H1 (cell line): ENCODE results near the gene STAU1. TPM values are rescaled to one million over a fixed set of nuclear protein-coding genes. Genes with fewer than 3 reads are reported as not detected.

Source experiments
- CTCF ChIA-PET: fragments of 300-600 bp; sonication (Branson Sonifier 250); formaldehyde crosslinking; loops from one replicate; lab custom pipeline; 2021; ENCODE audit not compliant: partially characterized antibody; lab: Charles Lee
- POLR2A ChIA-PET: fragments of 300-600 bp; sonication (Branson Sonifier 250); formaldehyde crosslinking; loops from one replicate; lab custom pipeline; 2021; ENCODE audit warnings: inconsistent platforms; ENCODE audit not compliant: partially characterized antibody; lab: Charles Lee
- DNase-seq, 2 experiments: peaks; one replicate each; pipeline versions ENCODE4 v3.0.0 to v3.0.0-alpha.2; 2010 to 2022; ENCODE audit warnings: low spot score in 2 of 2, low read depth in 1 of 2, mixed read lengths in 1 of 2
- FAIRE-seq: peaks from 2 replicates; lab custom pipeline; 2011; peaks lifted over from hg19 to GRCh38; lab: Jason Lieb, UNC
- H2AFZ ChIP-seq: 2 replicates; pipeline ENCODE4 v1.8.1; 2012; ENCODE audit warnings: low read length, inconsistent platforms
- H2AK5ac ChIP-seq: 2 replicates; pipeline ENCODE4 v1.6.1; 2013; ENCODE audit warnings: low read depth, low read length
- H2BK120ac ChIP-seq: replicated peaks from 2 replicates; pipeline ENCODE3; 2013; ENCODE audit warnings: low read depth, low read length, inconsistent platforms
- H2BK12ac ChIP-seq: 2 replicates; pipeline ENCODE4 v1.6.1; 2013; ENCODE audit warnings: low read depth, low read length
- H2BK15ac ChIP-seq: 2 replicates; pipeline ENCODE4 v1.6.1; 2013; ENCODE audit warnings: low read length
- H2BK20ac ChIP-seq: 2 replicates; pipeline ENCODE4 v1.6.1; 2013; ENCODE audit warnings: low read length
- H2BK5ac ChIP-seq: 2 replicates; pipeline ENCODE4 v1.6.1; 2013; ENCODE audit warnings: low read depth, low read length
- H3K14ac ChIP-seq: 2 replicates; pipeline ENCODE4 v1.6.1; 2013; ENCODE audit warnings: inconsistent platforms; ENCODE audit not compliant: insufficient read length
- H3K18ac ChIP-seq: 2 replicates; pipeline ENCODE4 v1.6.1; 2013; ENCODE audit warnings: low read length; ENCODE audit errors: extremely low read depth
- H3K23ac ChIP-seq: 2 replicates; pipeline ENCODE4 v1.6.1; 2013; ENCODE audit warnings: inconsistent platforms; ENCODE audit not compliant: insufficient read length
- H3K23me2 ChIP-seq: 2 replicates; pipeline ENCODE4 v1.6.1; 2013; ENCODE audit warnings: low read depth, low read length
- H3K27ac ChIP-seq: 2 replicates; pipeline ENCODE4 v1.6.1; 2011; ENCODE audit warnings: low read depth, low read length, inconsistent platforms
- H3K27me3 ChIP-seq, 4 experiments: replicated peaks in 1 of 4; 1 replicate in 1 of 4; 2 replicates in 3 of 4; pipeline versions ENCODE4 v1.6.1 to v1.8.1; 2011 to 2013; ENCODE audit warnings: low read length in 3 of 4, mild to moderate bottlenecking in 3 of 4, inconsistent platforms in 2 of 4, mixed read lengths in 2 of 4, moderate library complexity in 1 of 4; ENCODE audit not compliant: control insufficient read depth in 3 of 4, insufficient read depth in 3 of 4; ENCODE audit errors: extremely low read depth in 1 of 4
- H3K36me3 ChIP-seq, 4 experiments: 2 replicates each; pipeline versions ENCODE4 v1.6.1 to v1.8.1; 2011 to 2013; ENCODE audit warnings: mild to moderate bottlenecking in 4 of 4, low read length in 3 of 4, moderate library complexity in 2 of 4, control low read depth in 1 of 4, inconsistent platforms in 1 of 4; ENCODE audit not compliant: insufficient read depth in 4 of 4, control insufficient read depth in 2 of 4
- H3K4ac ChIP-seq: replicated peaks from 2 replicates; pipeline ENCODE3; 2013; ENCODE audit warnings: low read length, low read depth, mixed read lengths, inconsistent platforms; ENCODE audit not compliant: insufficient read length
- H3K4me1 ChIP-seq, 4 experiments: replicated peaks in 1 of 4; 1 replicate in 1 of 4; 2 replicates in 3 of 4; pipeline versions ENCODE4 v1.6.1 to v1.8.1; 2011 to 2013; ENCODE audit warnings: low read length in 3 of 4, inconsistent platforms in 2 of 4, mixed read lengths in 1 of 4; ENCODE audit not compliant: insufficient read depth in 4 of 4, control insufficient read depth in 3 of 4
- H3K4me2 ChIP-seq, 2 experiments: 2 replicates each; pipeline versions ENCODE4 v1.6.1 to v1.8.1; 2011 to 2013; ENCODE audit warnings: low read depth in 2 of 2, low read length in 2 of 2, control low read depth in 1 of 2, inconsistent platforms in 1 of 2, mild to moderate bottlenecking in 1 of 2; ENCODE audit not compliant: insufficient read depth in 1 of 2
- H3K4me3 ChIP-seq, 4 experiments: fragments of 200-600, 300-600 bp in 1 of 4; sonication (generic), shearing (Covaris generic), sonication (Bioruptor Twin) in 1 of 4; 2 replicates each; pipeline versions ENCODE4 v1.5.1 to v1.8.1; 2011 to 2016; ENCODE audit warnings: low read length in 4 of 4, low read depth in 3 of 4, control low read depth in 2 of 4, inconsistent platforms in 2 of 4, mild to moderate bottlenecking in 2 of 4, mixed read lengths in 1 of 4, moderate library complexity in 1 of 4; ENCODE audit not compliant: insufficient read depth in 2 of 4; ENCODE audit errors: extremely low read depth in 1 of 4
- H3K56ac ChIP-seq: replicated peaks from 2 replicates; pipeline ENCODE3; 2013; ENCODE audit warnings: low read depth, mild to moderate bottlenecking, mixed read lengths, low read length, inconsistent platforms; ENCODE audit not compliant: insufficient read length
- H3K79me1 ChIP-seq: 2 replicates; pipeline ENCODE4 v1.6.1; 2013; ENCODE audit warnings: low read depth, low read length, control low read depth
- H3K79me2 ChIP-seq, 2 experiments: 2 replicates each; pipeline versions ENCODE4 v1.6.1 to v1.8.1; 2012 to 2013; ENCODE audit warnings: low read length in 2 of 2, mild to moderate bottlenecking in 2 of 2, inconsistent platforms in 1 of 2; ENCODE audit not compliant: insufficient read depth in 2 of 2, control insufficient read depth in 1 of 2
- H3K9ac ChIP-seq, 4 experiments: replicated peaks in 1 of 4; 1 replicate in 1 of 4; 2 replicates in 3 of 4; pipeline versions ENCODE4 v1.6.1 to v1.8.1; 2011 to 2013; ENCODE audit warnings: low read depth in 3 of 4, low read length in 3 of 4, control low read depth in 2 of 4, mild to moderate bottlenecking in 2 of 4, moderate library complexity in 2 of 4, inconsistent platforms in 1 of 4; ENCODE audit errors: extremely low read depth in 1 of 4
- H3K9me3 ChIP-seq, 2 experiments: 2 replicates each; pipeline versions ENCODE4 v1.6.1 to v1.8.1; 2012 to 2013; ENCODE audit warnings: mild to moderate bottlenecking in 2 of 2, moderate library complexity in 2 of 2, control low read depth in 1 of 2, inconsistent platforms in 1 of 2, low read depth in 1 of 2, low read length in 1 of 2, mixed read lengths in 1 of 2; ENCODE audit not compliant: insufficient read depth in 2 of 2
- H4K20me1 ChIP-seq, 2 experiments: replicated peaks in 1 of 2; 2 replicates each; pipeline versions ENCODE3 to v1.8.1; 2011 to 2013; ENCODE audit warnings: inconsistent platforms in 2 of 2, low read length in 2 of 2, mild to moderate bottlenecking in 1 of 2; ENCODE audit not compliant: insufficient read depth in 2 of 2, control insufficient read depth in 1 of 2
- H4K5ac ChIP-seq: 2 replicates; pipeline ENCODE4 v1.6.1; 2013; ENCODE audit warnings: low read length, low read depth, mixed read lengths, inconsistent platforms; ENCODE audit not compliant: insufficient read length
- H4K8ac ChIP-seq: 2 replicates; pipeline ENCODE4 v1.8.0; 2013; ENCODE audit warnings: mild to moderate bottlenecking, moderate library complexity, low read length, inconsistent platforms; ENCODE audit not compliant: insufficient read depth; ENCODE audit errors: extremely low read depth
- H4K91ac ChIP-seq: replicated peaks from 2 replicates; pipeline ENCODE3; 2013; ENCODE audit warnings: low read length, mixed read lengths, inconsistent platforms; ENCODE audit not compliant: insufficient read length
- ATF3 ChIP-seq: IDR thresholded peaks from 2 replicates; pipeline ENCODE4 v1.6.1; 2011; ENCODE audit warnings: low read depth, mild to moderate bottlenecking, low read length; ENCODE audit not compliant: insufficient read depth
- BCL11A ChIP-seq, 2 experiments: IDR thresholded peaks; one replicate each; pipeline ENCODE4 v1.6.1; 2011; ENCODE audit warnings: low read depth in 2 of 2, low read length in 2 of 2, mild to moderate bottlenecking in 2 of 2
- FOSL1 ChIP-seq: IDR thresholded peaks from 2 replicates; pipeline ENCODE4 v1.6.1; 2011; ENCODE audit warnings: mild to moderate bottlenecking, low read depth, low read length, moderate library complexity; ENCODE audit not compliant: insufficient read depth
- GABPA ChIP-seq: IDR thresholded peaks from 2 replicates; pipeline ENCODE4 v1.6.1; 2011; ENCODE audit warnings: mild to moderate bottlenecking, low read length, moderate library complexity, borderline replicate concordance; ENCODE audit not compliant: insufficient read depth
- PHF8 ChIP-seq: fragments of 200-600 bp; sonication (generic); conservative IDR thresholded peaks from 2 replicates; pipeline ENCODE4 v1.7.1; 2012; ENCODE audit warnings: low read depth, mild to moderate bottlenecking, inconsistent platforms, low read length, moderate library complexity
- RNF2 ChIP-seq: fragments of 200-900, 300-1000 bp; sonication (generic); IDR thresholded peaks from 2 replicates; pipeline ENCODE4 v1.7.1; 2016; ENCODE audit warnings: borderline replicate concordance, low read depth, mild to moderate bottlenecking, antibody characterized with exemption, low read length; ENCODE audit not compliant: poor library complexity, severe bottlenecking; ENCODE audit errors: missing control alignments
- SP4 ChIP-seq: IDR thresholded peaks from 2 replicates; pipeline ENCODE4 v1.6.1; 2012; ENCODE audit warnings: low read length, inconsistent platforms
- USF2 ChIP-seq: IDR thresholded peaks from 2 replicates; pipeline ENCODE4 v1.6.1; 2011; ENCODE audit warnings: low read length, improper control_type of control experiment
- ZNF274 ChIP-seq: IDR thresholded peaks from 2 replicates; pipeline ENCODE4 v1.7.0; 2012; ENCODE audit warnings: low read length, borderline replicate concordance; ENCODE audit errors: extremely low read depth
- WGBS, 2 experiments: shearing (Covaris generic) in 1 of 2; methylation state at CpG; one replicate each; pipeline versions ENCODE4 v1.1.6 to v1.1.7; 2013 to 2015; ENCODE audit warnings: low lambda C conversion rate in 2 of 2, mixed read lengths in 2 of 2, inconsistent platforms in 1 of 2, low coverage in 1 of 2, missing lambda C conversion rate in 1 of 2; ENCODE audit not compliant: insufficient replicate concordance in 2 of 2, insufficient coverage in 1 of 2, insufficient read length in 1 of 2; ENCODE audit errors: extremely low coverage in 1 of 2, missing lambda C conversion rate in 1 of 2; 5-methylcytosine and 5-hydroxymethylcytosine counted together
- polyA plus RNA-seq, 7 experiments: library from polyadenylated mRNA; depleted of rRNA in 3 of 7; stranded (reverse) in 5 of 7; unstranded in 2 of 7; fragments of >200 nt in 5 of 7; fragments of 200-250 nt in 2 of 7; gene quantifications; 1 replicate in 5 of 7; 2 replicates in 1 of 7; 4 replicates in 1 of 7; pipeline versions ENCODE4 v1.2.1 to v1.2.3, GENCODE V29; 2011 to 2013; ENCODE audit warnings: missing spikeins in 2 of 7, mixed read lengths in 2 of 7
- total RNA-seq: library from RNA; stranded (reverse); fragmentation: NEBNext Ultra II Directional; extraction: Animal tissue kit (Norgen Biotek cat#: 25700); gene quantifications from 2 replicates; pipeline ENCODE4 v1.2.1, GENCODE V29; 2021

Gene STAU1
- total and polyA plus RNA-seq, 2 of the 8 experiments (the other 6 are each of a cell fraction or from before 2014, with no cell fraction given): 41.4 to 107 TPM

- DNase-seq (no peak), FAIRE-seq (no peak)
- Histone ChIP-seq H3K79me1 (no peaks in the 10 kb centered on the region), H3K27me3 (no peaks in the 10 kb centered on the region), H4K20me1 (no peaks in the 10 kb centered on the region), H2BK15ac (no peak overlapping the region), H4K91ac (no peak overlapping the region), H2AK5ac (no peak overlapping the region), H3K79me2 (no peaks in the 10 kb centered on the region), H3K9ac (no peak overlapping the region), H2BK20ac (no peak overlapping the region), H3K4me2 (no peak overlapping the region), H3K23ac (no peak overlapping the region), H4K8ac (no peak overlapping the region), H3K9me3 (peaks cover 0 to 3% of the 10 kb centered on the region in 2 experiments; a peak in 2 of 4 replicates), H3K56ac (no peak overlapping the region), H2BK5ac (no peak overlapping the region), H3K14ac (no peak overlapping the region), H3K4me1 (0 out of 7 replicates have a peak, but pooled peaks cover 0 to 2% (median 0%) of the 10 kb centered on the region in 4 experiments), H2BK120ac (no peak overlapping the region), H2BK12ac (no peak overlapping the region), H3K4ac (no peak overlapping the region), H2AFZ (no peak overlapping the region), H3K36me3 (no peaks in the 10 kb centered on the region), H3K23me2 (no peaks in the 10 kb centered on the region), H4K5ac (no peak overlapping the region), H3K18ac (no peak overlapping the region), H3K27ac (no peak overlapping the region), H3K4me3 (no peak overlapping the region)
- WGBS, 2 experiments: 81% methylated on average over 1 of the region's 1 CpG; no CpG with 5 or more reads in 1 of the 2 experiments
- ChIA-PET CTCF (interaction anchor here (0.7 to 1.4 kb wide), 3 partner anchors 10 to 976 kb away, joined by 3 read pairs; no protein-coding TSS in a partner anchor), POLR2A (interaction anchor here (1.1 kb wide), 1 partner anchor 17 kb away, joined by 3 read pairs; no protein-coding TSS in a partner anchor)
- TF ChIP-seq ATF3 (no peak), BCL11A (IDR thresholded peaks at IDR 0.05; ENCODE audit: low read depth in 2 of 2, low read length in 2 of 2) (no peak), GABPA (no peak), SP4 (no peak), RNF2 (no peak), FOSL1 (no peak), USF2 (no peak), ZNF274 (no peak), PHF8 (no peak)
Observed at GRCh38 chr20:49210101-49210756, 22.1 kb upstream of the STAU1 start.
